Progenitor cell of endocrine pancreas (in vitro differentiated cells): ENCODE data around the gene SLC25A21. TPM values are rescaled to one million over a fixed set of nuclear protein-coding genes. Genes with fewer than 3 reads are reported as not detected.
"Not testable (repeated sequence)": the region's sequence is repeated elsewhere in the genome, so short reads cannot be mapped to it uniquely, and the experiment has no call there.

ENCODE experiments used
- DNase-seq: peaks from one replicate; pipeline ENCODE4 v3.0.0; 2021; ENCODE audit warnings: low spot score; ENCODE audit not compliant: unreplicated experiment
- H3K27ac Mint-ChIP-seq: 2 replicates; pipeline ENCODE4 v1.8.0; 2021; ENCODE audit warnings: mild to moderate bottlenecking, moderate library complexity, mixed read lengths
- H3K27me3 Mint-ChIP-seq: 2 replicates; pipeline ENCODE4 v1.8.0; 2021; ENCODE audit warnings: mixed read lengths
- H3K36me3 Mint-ChIP-seq: 2 replicates; pipeline ENCODE4 v1.8.0; 2022; ENCODE audit warnings: mixed read lengths; ENCODE audit not compliant: insufficient read depth
- H3K4me1 Mint-ChIP-seq: 2 replicates; pipeline ENCODE4 v1.8.0; 2021; ENCODE audit warnings: low read depth, mixed read lengths
- H3K4me3 Mint-ChIP-seq: 2 replicates; pipeline ENCODE4 v1.8.0; 2021; ENCODE audit warnings: low read depth, mild to moderate bottlenecking, moderate library complexity, mixed read lengths
- H3K9me3 Mint-ChIP-seq: 2 replicates; pipeline ENCODE4 v1.8.0; 2021; ENCODE audit warnings: low read depth, mixed read lengths
- total RNA-seq: library from RNA; stranded (reverse); gene quantifications from 2 replicates; pipeline ENCODE4 v1.2.1, GENCODE V29; 2021
- TF ChIP-seq, protein P1 (sequence below): fragments of 200-600 bp; sonication (generic); IDR thresholded peaks from one replicate; pipeline ENCODE4 v1.5.0; 2021; ENCODE audit warnings: antibody characterized with exemption, mild to moderate bottlenecking; ENCODE audit not compliant: unreplicated experiment

SLC25A21 gene
- total RNA-seq, 1 donor from 2014 or later: 2.5 TPM

DNA sequence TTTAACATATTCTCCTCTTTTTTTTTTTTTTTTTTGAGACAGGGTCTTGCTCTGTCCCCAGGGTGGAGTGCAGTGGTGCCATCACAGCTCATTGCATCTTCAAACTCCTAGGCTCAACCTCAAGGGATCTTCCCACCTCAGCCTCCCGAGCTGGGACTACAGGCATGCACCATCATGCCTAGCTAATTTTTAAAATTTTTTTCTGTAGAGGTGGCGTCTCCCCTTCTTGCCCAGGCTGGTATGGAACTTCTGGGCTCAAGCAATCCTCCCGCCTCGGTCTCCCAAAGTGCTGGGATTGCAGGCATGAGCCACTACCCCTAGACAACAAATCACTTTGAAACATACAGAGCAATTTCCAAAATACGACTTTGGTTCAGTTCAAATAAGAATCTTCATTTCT is 355.9 kb downstream of the SLC25A21 start:
- Mint-ChIP-seq H3K36me3 (no peaks in the 10 kb centered on the region), H3K9me3 (no peaks in the 10 kb centered on the region), H3K4me3 (no peak overlapping the region), H3K27ac (no peak overlapping the region), H3K4me1 (peaks cover 1% of the 10 kb centered on the region), H3K27me3 (peaks cover 56% of the 10 kb centered on the region)
- no peak for DNase-seq
- TF ChIP-seq, protein P1, sequence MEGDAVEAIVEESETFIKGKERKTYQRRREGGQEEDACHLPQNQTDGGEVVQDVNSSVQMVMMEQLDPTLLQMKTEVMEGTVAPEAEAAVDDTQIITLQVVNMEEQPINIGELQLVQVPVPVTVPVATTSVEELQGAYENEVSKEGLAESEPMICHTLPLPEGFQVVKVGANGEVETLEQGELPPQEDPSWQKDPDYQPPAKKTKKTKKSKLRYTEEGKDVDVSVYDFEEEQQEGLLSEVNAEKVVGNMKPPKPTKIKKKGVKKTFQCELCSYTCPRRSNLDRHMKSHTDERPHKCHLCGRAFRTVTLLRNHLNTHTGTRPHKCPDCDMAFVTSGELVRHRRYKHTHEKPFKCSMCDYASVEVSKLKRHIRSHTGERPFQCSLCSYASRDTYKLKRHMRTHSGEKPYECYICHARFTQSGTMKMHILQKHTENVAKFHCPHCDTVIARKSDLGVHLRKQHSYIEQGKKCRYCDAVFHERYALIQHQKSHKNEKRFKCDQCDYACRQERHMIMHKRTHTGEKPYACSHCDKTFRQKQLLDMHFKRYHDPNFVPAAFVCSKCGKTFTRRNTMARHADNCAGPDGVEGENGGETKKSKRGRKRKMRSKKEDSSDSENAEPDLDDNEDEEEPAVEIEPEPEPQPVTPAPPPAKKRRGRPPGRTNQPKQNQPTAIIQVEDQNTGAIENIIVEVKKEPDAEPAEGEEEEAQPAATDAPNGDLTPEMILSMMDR: no peak

DNA sequence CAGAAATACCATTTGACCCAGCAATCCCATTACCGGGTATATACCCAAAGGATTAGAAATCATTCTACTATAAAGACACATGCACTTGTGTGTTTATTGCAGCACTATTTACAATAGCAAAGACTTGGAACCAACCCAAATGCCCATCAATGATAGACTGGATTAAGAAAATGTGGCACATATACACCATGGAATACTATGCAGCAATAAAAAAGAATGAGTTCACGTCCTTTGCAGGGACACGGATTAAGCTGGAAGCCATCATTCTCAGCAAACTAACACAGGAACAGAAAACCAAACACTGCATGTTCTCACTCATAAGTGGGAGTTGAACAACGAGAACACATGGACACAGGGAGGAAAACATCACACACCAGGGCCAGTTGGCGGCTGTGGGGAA is 357.6 kb downstream of the SLC25A21 start:
- not testable (repeated sequence) for H3K4me1 Mint-ChIP-seq, H3K27ac Mint-ChIP-seq, DNase-seq, H3K9me3 Mint-ChIP-seq, H3K4me3 Mint-ChIP-seq, H3K36me3 Mint-ChIP-seq
- H3K27me3 Mint-ChIP-seq: peaks cover 58% of the 10 kb centered on the region

DNA sequence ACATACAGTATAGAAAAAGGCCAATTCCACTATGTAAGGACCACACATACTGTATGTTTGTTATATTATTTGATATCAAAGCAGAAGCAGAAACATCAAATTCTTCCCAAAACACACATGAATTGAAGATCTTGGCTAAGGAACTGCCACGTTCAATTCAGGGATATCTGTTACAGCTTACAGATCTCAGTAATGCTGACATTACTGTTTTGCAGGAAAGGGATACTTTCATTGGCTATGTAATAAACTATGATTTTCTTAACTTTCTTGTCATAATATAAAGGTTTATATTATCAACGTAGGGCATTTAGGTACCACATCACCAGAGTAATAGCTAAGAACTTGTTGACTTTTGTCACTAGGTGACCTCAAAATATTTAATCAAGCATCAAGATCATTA is 362.2 kb downstream of the SLC25A21 start:
- no peaks in the 10 kb centered on the region for H3K9me3 Mint-ChIP-seq
- no peaks in the 10 kb centered on the region for H3K36me3 Mint-ChIP-seq
- no peak for DNase-seq
- H3K27ac Mint-ChIP-seq: no peak overlapping the region
- no peak overlapping the region for H3K4me3 Mint-ChIP-seq
- TF ChIP-seq, protein P1: no peak
- peaks cover 11% of the 10 kb centered on the region for H3K4me1 Mint-ChIP-seq
- H3K27me3 Mint-ChIP-seq: peaks cover 41% of the 10 kb centered on the region

DNA sequence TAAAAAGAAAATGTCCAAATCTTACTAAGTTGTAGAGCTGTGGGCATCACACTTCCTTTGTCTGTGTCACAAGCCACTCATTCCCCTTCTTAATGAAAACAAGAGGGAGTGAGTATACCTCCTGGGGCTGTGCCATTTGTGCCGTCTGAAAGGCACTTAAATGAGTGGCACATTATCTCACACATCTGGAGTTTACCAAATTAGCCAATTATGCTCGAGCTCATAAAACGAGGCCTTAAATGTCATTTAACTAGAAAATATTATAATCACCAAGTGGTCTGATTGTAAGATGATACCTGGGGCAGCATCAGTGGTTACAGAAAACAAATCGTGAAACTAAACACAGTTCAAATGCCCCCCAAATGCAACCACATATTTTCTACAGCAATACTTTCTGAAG is 364.7 kb downstream of the SLC25A21 start:
- TF ChIP-seq, protein P1: no peak
- Mint-ChIP-seq H3K36me3 (no peaks in the 10 kb centered on the region), H3K27ac (no peak overlapping the region), H3K4me3 (no peak overlapping the region), H3K4me1 (peaks cover 15% of the 10 kb centered on the region), H3K9me3 (no peaks in the 10 kb centered on the region), H3K27me3 (peaks cover 48% of the 10 kb centered on the region)
- DNase-seq: no peak

DNA sequence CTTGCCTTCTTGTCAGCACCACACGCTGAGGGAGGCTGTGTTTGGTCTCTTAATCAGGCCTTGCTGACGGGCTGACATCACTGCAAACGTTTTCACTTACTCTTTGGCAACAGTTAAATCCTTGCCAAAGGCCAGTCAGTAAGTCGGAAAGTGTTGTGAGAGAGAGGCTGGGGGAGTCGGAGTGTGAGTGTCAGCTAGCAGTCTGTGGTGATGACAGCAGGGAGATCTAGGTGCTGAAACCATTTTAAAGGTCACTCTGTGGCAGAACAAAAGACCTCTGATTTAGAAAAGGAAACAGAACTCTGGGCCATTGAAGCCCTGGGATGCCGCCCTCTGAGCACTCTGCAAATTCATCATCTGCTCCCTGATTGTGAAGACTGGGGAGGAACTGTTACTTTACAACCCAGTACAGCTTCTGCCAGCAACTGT is 367.3 kb downstream of the SLC25A21 start:
- no peaks in the 10 kb centered on the region for H3K9me3 Mint-ChIP-seq
- H3K4me3 Mint-ChIP-seq: no peak overlapping the region
- H3K36me3 Mint-ChIP-seq: no peaks in the 10 kb centered on the region
- H3K27ac Mint-ChIP-seq: no peak overlapping the region
- DNase-seq: no peak
- TF ChIP-seq, protein P1: no peak
- H3K4me1 Mint-ChIP-seq: peaks cover 15% of the 10 kb centered on the region
- H3K27me3 Mint-ChIP-seq: peaks cover 43% of the 10 kb centered on the region

DNA sequence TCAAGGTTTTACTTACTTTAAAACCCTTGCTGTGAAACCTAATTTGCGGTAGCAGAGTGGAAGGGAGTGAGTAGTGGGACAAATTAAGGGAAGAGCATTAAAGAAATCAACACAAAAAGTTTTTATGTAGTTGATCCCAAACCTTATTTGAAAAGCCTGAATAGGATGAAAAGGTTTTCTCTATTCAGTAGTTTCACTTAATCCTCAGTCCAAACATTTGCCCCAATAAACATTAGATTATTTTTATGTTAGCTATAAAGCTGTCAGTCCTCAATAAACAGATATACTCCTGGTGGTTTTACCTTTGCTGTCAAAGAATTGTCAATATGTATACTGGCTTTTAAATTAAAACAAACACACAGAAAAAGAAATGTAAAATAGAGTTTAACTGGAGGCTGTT is 374.8 kb downstream of the SLC25A21 start:
- H3K36me3 Mint-ChIP-seq: no peaks in the 10 kb centered on the region

More for the DNA sequence above, 374.8 kb downstream of the SLC25A21 start:
- no peak overlapping the region for H3K4me3 Mint-ChIP-seq
- H3K27me3 Mint-ChIP-seq: peaks cover 20% of the 10 kb centered on the region
- peaks cover 13% of the 10 kb centered on the region for H3K4me1 Mint-ChIP-seq
- no peak overlapping the region for H3K27ac Mint-ChIP-seq
- H3K9me3 Mint-ChIP-seq: no peaks in the 10 kb centered on the region
- TF ChIP-seq, protein P1: no peak
- DNase-seq: no peak
